Measurements from ENCODE around the gene ALDOC. TPM values are rescaled to one million over a fixed set of nuclear protein-coding genes. Genes with fewer than 3 reads are reported as not detected.
"Not testable (repeated sequence)": the region's sequence is repeated elsewhere in the genome, so short reads cannot be mapped to it uniquely, and the experiment has no call there.

Gene ALDOC
- total RNA-seq, 1 donor from 2014 or later: 46.8 TPM

GRCh38 chr17:28584434-28584833, 7.7 kb upstream of the ALDOC start:
- DNase-seq (ENCODE audit: low spot score) (no peak), ATAC-seq (no peak)

DNA sequence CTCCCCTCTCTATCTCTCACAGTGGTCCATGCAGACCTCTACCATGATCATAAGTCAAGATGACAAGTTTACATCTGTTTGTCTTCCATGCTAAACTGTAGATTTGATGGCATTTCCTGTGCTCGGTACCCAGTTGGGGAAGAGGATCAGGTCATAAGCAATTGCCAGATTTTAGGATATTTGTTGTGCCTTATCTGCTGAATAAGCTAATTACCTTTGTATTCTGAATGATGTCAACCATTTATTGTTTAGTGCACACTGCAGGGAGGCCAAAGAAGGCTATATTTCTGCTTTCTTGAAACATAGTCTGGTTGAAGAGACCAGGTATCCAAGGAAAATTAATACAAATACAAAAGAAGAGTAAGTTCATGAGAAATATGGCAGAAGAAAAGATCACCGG, 5.8 kb upstream of the ALDOC start:
- DNase-seq (ENCODE audit: low spot score): no peak
- ATAC-seq: no peak

GRCh38 chr17:28580959-28581358, 4.3 kb upstream of the ALDOC start:
- DNase-seq (ENCODE audit: low spot score) (no peak), ATAC-seq (no peak)

DNA sequence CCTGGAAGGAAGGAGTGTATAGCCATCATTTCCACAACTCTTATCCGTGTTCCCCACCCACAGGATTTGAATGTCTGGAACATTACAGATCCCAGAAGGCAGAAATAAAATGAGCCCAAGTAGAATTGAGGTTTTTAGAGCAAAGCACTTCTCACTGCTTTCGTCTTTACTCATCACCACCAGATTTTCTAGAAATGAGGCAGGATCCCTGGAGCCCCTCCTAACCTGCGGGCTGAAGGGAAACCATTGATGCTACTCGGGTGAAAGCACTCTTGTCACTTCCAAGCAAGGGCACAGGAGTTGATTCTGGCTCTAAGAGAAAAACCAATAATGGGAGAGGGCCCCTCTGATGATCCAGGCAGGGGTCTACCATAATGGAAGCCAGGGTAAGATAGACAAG, 2.8 kb upstream of the ALDOC start:
- no peak for ATAC-seq

GRCh38 chr17:28578246-28579195, 1.8 kb upstream of the ALDOC start:
- ATAC-seq (no peak), DNase-seq (ENCODE audit: low spot score) (no peak)

More for the DNA sequence above, 2.8 kb upstream of the ALDOC start:
- DNase-seq (ENCODE audit: low spot score): no peak

DNA sequence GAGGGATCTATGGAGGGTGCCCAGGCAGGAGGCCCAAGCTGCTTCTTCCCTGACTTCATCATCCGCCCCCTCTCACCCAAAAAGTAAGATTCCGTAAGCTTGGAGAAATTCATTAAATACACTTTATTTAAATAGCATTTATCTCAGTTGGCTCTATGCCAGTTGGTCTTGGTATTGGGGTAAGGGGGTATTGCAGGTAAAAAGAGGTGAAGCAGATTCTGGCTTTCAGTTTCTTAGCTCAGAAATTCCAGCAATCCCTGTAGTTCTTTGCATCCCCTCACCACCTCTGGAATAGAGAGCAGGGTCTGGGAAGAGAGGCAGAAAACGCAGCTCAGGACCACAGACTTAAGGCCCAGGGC, 750 bp upstream of the ALDOC start:
- ATAC-seq (no peak), DNase-seq (ENCODE audit: low spot score) (no peak)

GRCh38 chr17:28576016-28576415, 679 bp downstream of the ALDOC start:
- ATAC-seq; DNase-seq (ENCODE audit: low spot score): not testable (repeated sequence)

- ATAC-seq (no peak), DNase-seq (ENCODE audit: low spot score) (no peak)
These were observed 1.4 kb downstream of the ALDOC start for GRCh38 chr17:28575126-28575795.

DNA sequence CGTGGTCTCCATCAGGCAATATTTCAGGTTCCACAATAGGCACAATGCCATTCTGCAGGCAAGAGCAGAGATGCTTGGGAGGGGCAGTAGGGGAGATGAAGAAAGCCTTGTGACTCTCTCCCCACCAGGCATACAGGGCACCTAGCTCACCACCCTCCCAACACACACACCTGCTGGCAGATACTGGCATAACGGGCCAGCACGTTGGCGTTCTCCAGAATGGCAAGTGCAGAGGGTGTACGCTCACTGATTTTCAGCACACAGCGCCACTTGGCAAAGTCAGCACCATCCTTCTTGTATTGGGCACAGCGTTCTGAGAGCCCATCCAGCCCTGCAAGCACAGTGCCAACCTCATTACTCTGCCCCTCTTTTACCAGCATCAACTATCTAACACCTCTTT, 2.2 kb downstream of the ALDOC start:
- ATAC-seq (no peak), DNase-seq (ENCODE audit: low spot score) (no peak)

DNA sequence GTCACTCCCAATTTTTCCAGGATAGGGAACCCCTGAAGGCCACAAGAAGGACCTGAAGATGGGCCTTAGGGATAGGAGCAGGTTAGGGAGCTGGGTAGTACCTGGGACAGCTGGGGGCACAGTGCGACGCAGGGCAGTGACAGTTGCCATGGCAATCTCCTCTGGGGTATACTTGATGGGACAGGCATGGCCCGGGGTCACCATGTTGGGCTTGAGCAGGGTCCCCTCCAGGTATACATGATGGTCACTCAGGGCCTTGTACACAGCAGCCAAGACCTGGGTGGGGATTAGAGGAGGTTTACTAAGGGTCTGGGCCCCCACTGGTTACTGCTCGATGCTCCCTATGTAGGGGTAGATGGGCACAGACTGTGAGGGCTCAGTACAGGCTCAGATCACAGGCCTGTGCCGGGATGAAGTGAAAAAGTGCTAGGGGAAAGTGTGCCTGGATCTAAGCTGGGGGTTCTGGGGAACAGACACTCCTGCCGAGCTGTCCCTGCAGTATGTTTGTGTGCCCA, 2.7 kb downstream of the ALDOC start:
- no peak for ATAC-seq

GRCh38 chr17:28573521-28573920, 3.2 kb downstream of the ALDOC start:
- no peak for ATAC-seq
- no peak for DNase-seq (ENCODE audit: low spot score)

More for the DNA sequence above, 2.7 kb downstream of the ALDOC start:
- no peak for DNase-seq (ENCODE audit: low spot score)

- DNase-seq (ENCODE audit: low spot score): no peak
- no peak for ATAC-seq
These were observed 3.7 kb downstream of the ALDOC start for GRCh38 chr17:28573040-28573380.

DNA sequence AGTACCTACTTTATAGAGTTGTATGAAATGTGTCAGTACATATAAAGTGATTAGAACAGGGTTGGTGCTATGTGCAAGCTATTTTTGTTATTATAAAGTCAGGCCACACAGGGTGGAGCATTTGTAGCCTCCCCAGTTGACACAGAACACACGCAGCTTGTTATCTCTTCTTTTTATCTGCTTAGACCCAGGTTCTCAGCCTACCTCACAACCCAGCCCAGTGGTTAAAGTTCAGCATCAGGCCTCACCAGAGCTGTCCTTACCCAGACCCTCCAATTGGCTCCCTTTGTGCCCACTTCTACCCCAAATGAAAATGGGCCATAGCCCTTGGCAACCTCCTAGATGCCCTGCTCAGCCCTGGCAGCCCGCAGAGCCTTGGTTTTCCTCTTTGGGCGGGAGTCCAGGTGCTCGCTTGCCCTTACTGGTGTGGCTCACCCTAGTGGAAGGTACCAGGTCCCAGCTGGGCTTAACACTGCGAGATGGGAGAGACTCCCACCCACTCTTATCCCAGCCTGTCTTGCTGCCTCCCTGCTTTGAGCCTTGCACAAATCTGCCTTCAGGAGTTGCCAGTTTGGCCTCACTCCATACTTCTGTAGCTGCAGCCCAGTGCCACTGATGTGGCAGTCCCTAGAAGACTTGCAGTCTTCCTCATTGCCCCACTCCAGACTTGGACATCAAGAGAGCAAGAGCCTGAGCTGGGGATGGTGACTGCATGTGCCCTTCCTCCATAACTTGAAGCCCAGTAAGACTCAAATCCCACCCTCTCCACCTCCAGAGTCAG, 4.2 kb downstream of the ALDOC start:
- ATAC-seq: no peak
- DNase-seq (ENCODE audit: low spot score): no peak

- peak; percentile 96 for DNase-seq (ENCODE audit: low spot score)
- ATAC-seq: peak; percentile 96
These were observed 5.2 kb downstream of the ALDOC start, which contains the start of gene PIGS for GRCh38 chr17:28571361-28572122. Gene PIGS, minus strand, starts transcription at chr17:28571524. Its CDS starts 28 bp downstream, at chr17:28571496.

DNA sequence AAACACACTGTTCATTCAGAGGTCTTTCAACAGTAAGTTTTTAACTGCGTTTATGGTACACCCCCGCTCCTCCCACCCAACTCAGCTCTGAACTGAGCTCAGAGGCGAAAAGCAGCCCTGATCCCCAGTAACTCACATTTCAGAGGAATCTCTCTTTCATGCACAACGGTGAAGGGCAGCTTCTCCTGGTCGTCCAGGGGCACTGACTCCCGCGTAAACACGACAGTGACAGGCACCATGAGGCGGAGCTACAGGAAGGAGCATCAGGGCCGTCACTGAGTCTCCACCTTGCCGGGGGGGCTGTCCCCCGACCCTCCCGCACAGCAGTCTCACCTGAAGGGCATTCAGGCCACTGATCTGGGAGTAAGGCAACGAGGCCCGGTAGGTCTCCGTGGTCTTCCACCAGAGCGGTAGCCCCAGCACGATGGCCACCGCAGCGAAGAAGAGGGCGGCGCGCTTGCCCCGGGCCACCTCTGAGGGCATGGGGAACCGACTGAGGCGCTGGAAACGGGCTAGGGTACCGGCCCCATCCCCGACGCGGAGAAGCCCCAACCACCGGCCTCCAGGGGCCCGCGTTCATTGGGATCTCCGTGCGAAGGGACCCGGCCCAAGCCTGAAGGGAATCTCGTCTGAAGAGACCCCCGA, 5.9 kb downstream of the ALDOC start:
- peak; percentile 67 for ATAC-seq

GRCh38 chr17:28569446-28569845, 7.2 kb downstream of the ALDOC start:
- ATAC-seq (no peak), DNase-seq (ENCODE audit: low spot score) (no peak)

More for the DNA sequence above, 5.9 kb downstream of the ALDOC start:
- no peak for DNase-seq (ENCODE audit: low spot score)

- ATAC-seq (no peak), DNase-seq (ENCODE audit: low spot score) (no peak)
These were observed 9.1 kb downstream of the ALDOC start for GRCh38 chr17:28567604-28568003.

DNA sequence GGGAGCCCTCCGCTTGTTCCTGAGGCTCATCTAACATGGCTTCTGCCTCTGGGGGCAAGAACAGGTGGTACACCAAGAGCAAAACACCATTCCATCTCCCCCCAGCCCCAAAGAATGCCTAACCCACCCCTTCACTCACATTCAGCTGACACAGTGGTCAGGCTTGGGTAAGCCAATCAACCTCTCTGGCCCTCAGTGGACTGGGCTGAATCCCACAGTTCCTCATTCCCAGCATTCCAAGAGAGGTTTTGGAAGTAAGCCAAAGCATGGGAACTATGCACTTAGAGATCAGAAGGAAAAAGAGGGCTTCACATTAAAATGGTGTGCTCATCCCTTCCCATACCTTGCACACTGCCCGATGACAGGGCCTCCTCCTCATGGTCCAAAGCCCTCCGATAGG, 13.2 kb downstream of the ALDOC start:
- DNase-seq (ENCODE audit: low spot score): no peak
- peak; percentile 24 for ATAC-seq

DNA sequence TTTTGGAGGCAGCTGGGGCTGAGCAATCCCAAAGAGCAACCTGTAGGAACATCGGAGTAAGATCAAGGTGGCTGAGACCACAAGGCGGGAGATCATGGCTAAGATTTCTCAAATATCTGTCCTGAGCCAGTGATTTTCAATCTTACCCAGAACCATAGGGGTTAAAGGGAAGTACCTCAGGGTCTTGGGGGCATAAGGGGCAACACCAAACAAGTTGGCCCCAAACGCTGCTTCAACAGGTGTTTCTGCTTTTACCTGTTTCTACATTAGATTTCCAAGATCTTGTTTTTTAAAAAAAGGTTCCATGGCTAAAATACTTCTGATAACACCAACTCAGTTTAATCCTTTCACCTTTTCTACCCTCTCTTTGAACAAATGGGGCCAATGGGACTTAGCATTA, 21.7 kb downstream of the ALDOC start:
- ATAC-seq (no peak), DNase-seq (ENCODE audit: low spot score) (no peak)

DNA sequence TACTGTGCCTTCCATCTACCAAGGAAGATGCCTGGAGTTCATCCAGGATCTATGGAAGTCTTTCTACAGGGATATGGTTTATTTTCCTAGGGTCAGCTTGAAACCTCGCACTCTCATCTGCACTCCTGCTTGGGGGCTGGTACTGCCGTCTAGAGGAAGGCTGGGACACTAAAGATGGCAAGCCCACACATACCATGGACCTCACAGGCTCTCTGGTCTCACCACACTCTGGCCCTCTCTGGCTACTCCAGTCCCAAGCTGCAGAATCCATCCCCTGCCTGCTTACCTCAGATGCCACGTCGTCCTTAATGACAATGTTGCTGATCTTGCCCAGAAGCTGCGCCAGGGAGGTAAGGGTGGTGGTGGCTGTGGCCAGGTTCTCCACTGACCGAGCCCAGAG, 22.1 kb downstream of the ALDOC start:
- no peak for ATAC-seq
- no peak for DNase-seq (ENCODE audit: low spot score)
